Measurements from ENCODE around the gene CACNA1C.

CACNA1C gene

DNA sequence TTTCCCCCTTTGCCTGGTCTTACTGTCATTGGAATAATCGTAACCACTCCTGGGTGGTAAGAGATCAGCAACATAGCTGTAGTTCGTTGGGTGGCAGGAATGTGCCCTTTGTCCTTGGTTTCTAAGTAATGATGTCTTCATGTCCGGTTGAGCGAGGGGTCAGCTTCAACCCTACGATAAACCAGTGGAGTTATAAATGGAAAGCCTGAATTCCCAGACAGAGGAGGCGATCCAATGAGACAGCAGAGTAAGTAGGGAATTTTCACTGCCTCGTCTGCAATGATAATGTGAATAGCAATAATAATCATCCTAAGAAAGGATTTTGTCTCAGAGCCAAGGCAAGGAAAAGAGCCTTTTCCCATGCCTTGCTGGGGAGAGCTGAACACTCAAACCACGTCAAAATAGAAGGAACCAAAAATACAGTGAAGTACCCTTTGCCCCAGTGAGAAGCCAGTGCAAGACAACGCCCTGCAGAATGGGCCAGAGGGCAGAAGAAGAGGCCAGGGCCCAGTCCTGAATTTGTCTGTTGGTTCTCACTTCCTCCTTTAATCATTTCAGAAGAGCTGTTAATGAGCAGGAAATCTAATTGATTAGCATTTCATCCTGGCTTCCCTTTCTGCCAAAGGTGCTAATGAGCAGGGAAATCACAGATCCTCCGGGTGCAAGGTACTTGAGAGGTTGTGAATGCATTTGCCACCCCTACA is 330.7 kb downstream of the CACNA1C start:
- Histone ChIP-seq H3K27me3 (no peaks in the 10 kb centered on the region; a peak in 1 of 22 replicates), H3K9ac (no peak overlapping the region), H3K4me1 (peaks cover 9 to 18% (median 11%) of the 10 kb centered on the region in 10 experiments; a peak in 19 of 20 replicates), H3K9me3 (replicated peaks in 1 of 11) (no peaks in the 10 kb centered on the region), H3K27ac (no peak overlapping the region), H4K20me1 (no peaks in the 10 kb centered on the region), H3K4me2 (0 out of 22 replicates have a peak overlapping the region, but pooled peaks of 1 of the 11 experiments have one; percentile 15), H3K4me3 (no peak overlapping the region), H3K36me3 (no peaks in the 10 kb centered on the region)
- no peak for TF ChIP-seq Cebpa-rat (IDR thresholded peaks at IDR 0.05)

DNA sequence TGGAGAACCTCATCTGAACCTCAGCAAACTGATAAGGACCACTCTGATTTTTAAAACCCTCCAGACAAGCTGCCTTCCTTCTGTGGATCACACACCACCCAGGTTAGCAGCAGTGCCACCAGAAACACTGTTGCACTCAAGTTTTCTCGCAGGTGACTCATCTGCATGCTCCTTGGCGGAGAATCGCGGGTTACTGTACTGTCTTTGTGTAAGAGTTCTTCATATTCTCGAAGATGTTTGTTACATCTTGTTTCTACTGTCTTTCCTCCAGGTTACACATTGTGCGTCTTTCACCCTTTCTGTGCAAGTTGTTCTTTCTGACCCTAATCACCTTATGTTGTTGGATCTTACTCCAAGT is 331.2 kb downstream of the CACNA1C start:
- Histone ChIP-seq H3K27ac (no peak overlapping the region), H3K9ac (no peak overlapping the region)

DNA sequence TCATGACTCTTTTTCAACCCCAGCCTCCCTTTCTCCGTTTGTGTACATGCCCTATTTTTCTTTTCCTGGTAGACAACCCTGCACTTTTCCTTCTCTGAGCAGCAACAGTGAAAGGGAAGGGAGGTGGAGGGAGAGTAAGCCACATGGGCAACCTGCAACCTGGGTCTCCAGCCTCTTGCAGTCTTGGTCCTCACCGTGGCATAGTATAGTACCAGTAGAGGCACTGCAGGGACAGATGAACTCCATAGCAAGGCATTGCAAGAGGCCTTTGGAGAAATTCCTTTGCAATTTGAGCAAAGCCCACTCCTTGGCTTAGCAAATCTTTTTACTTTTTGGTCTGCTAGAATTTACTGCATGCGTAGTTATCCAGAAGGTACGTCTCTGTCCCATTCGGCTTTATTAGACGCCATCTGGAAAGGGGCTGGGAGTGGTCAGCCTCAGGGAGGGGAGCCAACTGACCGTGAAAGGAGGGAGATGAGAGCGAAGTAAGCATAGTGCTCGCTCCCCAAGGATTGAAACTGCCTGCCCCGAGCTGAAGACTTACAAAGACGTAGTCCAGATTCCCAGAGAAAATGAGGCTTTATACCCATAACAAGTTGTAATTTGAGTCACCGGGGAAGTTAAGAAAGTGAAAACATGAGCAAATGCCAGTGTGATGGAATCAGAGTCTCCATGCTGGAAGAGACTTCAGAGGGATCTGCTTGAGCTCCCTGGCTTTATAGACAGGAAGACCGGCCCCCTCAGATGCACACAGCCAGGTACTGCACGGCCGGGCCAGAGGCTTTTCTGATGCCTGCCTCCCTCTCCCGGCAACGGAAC is 332.0 kb downstream of the CACNA1C start:
- no peaks in the 10 kb centered on the region for H3K9me3 ChIP-seq (replicated peaks in 1 of 11)
- no peak overlapping the region for H3K27ac ChIP-seq
- no peaks in the 10 kb centered on the region for H4K20me1 ChIP-seq
- no peaks in the 10 kb centered on the region for H3K36me3 ChIP-seq
- no peak overlapping the region for H3K4me3 ChIP-seq
- no peaks in the 10 kb centered on the region; a peak in 1 of 22 replicates for H3K27me3 ChIP-seq
- H3K4me1 ChIP-seq: peaks cover 0 to 8% (median 0%) of the 10 kb centered on the region in 10 experiments; a peak in 3 of 20 replicates
- no peak for TF ChIP-seq Cebpa-rat (IDR thresholded peaks at IDR 0.05)
- H3K9ac ChIP-seq: no peak overlapping the region
- H3K4me2 ChIP-seq: no peak overlapping the region

More for the DNA sequence above, 331.2 kb downstream of the CACNA1C start:
- no peak overlapping the region for H3K4me3 ChIP-seq
- H3K4me2 ChIP-seq: no peak overlapping the region
- H4K20me1 ChIP-seq: no peaks in the 10 kb centered on the region
- H3K27me3 ChIP-seq: no peaks in the 10 kb centered on the region; a peak in 1 of 22 replicates
- no peaks in the 10 kb centered on the region for H3K36me3 ChIP-seq
- no peak for TF ChIP-seq Cebpa-rat (IDR thresholded peaks at IDR 0.05)
- H3K9me3 ChIP-seq (replicated peaks in 1 of 11): no peaks in the 10 kb centered on the region
- H3K4me1 ChIP-seq: peaks cover 3 to 13% (median 6%) of the 10 kb centered on the region in 10 experiments; a peak in 19 of 20 replicates

GRCh38 chr12:2385529-2385928 is 332.7 kb downstream of the CACNA1C start:
- Histone ChIP-seq H3K27me3 (no peaks in the 10 kb centered on the region; a peak in 1 of 22 replicates), H3K4me2 (no peak overlapping the region), H3K4me3 (no peak overlapping the region), H4K20me1 (no peaks in the 10 kb centered on the region), H3K36me3 (no peaks in the 10 kb centered on the region), H3K9ac (no peak overlapping the region), H3K9me3 (replicated peaks in 1 of 11) (no peaks in the 10 kb centered on the region), H3K27ac (no peak overlapping the region), H3K4me1 (peaks cover 0 to 8% (median 0%) of the 10 kb centered on the region in 10 experiments; a peak in 1 of 20 replicates)
- no peak for TF ChIP-seq Cebpa-rat (IDR thresholded peaks at IDR 0.05)

- no peak for TF ChIP-seq Cebpa-rat (IDR thresholded peaks at IDR 0.05)
- Histone ChIP-seq H3K36me3 (no peaks in the 10 kb centered on the region), H3K27me3 (no peaks in the 10 kb centered on the region; a peak in 1 of 22 replicates), H3K9me3 (replicated peaks in 1 of 11) (no peaks in the 10 kb centered on the region), H4K20me1 (no peaks in the 10 kb centered on the region), H3K4me2 (no peak overlapping the region), H3K9ac (no peak overlapping the region), H3K4me3 (no peak overlapping the region), H3K27ac (no peak overlapping the region), H3K4me1 (peaks cover 0 to 8% (median 0%) of the 10 kb centered on the region in 10 experiments; a peak in 1 of 20 replicates)
Observed at GRCh38 chr12:2386566-2386965, 333.8 kb downstream of the CACNA1C start.

GRCh38 chr12:2387103-2387834 is 334.5 kb downstream of the CACNA1C start:
- TF ChIP-seq Cebpa-rat (IDR thresholded peaks at IDR 0.05): no peak
- H4K20me1 ChIP-seq: no peaks in the 10 kb centered on the region
- no peak overlapping the region for H3K27ac ChIP-seq
- H3K27me3 ChIP-seq: no peaks in the 10 kb centered on the region; a peak in 1 of 22 replicates
- H3K4me3 ChIP-seq: no peak overlapping the region
- no peaks in the 10 kb centered on the region for H3K36me3 ChIP-seq
- peaks cover 0 to 8% (median 0%) of the 10 kb centered on the region in 10 experiments; a peak in 1 of 20 replicates for H3K4me1 ChIP-seq
- H3K4me2 ChIP-seq: no peak overlapping the region
- H3K9me3 ChIP-seq (replicated peaks in 1 of 11): no peaks in the 10 kb centered on the region
- H3K9ac ChIP-seq: no peak overlapping the region

DNA sequence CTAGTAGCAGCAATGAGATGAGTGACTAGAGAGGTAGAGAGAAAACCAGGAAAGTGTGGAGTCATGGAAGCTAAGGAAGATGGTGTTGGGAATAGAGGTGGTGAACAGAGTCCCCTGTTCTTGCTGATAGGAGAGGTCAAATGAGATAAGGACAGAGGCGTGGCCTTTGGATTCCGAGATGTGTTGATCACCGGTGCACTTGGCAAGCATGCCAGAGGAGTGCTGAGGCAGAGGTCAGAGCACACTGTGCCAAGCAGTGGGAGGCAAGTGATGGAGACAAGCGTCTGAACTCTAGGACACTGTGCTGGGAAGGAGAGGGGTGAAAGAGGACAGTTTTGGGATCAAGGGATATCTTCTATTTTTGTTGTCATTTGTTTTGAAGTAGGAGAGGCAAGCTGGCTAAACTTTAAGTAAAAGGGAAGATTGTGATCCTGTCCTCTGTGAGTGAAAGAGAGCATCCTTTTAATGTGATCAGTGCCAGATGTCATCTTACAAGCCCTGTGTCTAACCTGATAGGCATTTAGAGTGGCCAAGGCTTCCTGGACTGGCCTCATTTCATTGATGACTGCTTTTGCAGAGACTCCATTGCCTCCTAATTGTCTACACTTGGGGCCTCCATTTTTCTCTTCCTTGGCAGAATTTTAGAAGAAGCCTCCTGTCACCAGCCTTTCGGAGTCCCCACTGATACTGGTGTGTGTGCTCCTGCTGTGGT is 336.4 kb downstream of the CACNA1C start:
- Histone ChIP-seq H3K4me2 (no peak overlapping the region), H4K20me1 (no peaks in the 10 kb centered on the region), H3K9me3 (replicated peaks in 1 of 11) (no peaks in the 10 kb centered on the region), H3K27me3 (no peaks in the 10 kb centered on the region; a peak in 1 of 22 replicates), H3K27ac (no peak overlapping the region), H3K36me3 (no peaks in the 10 kb centered on the region), H3K4me3 (no peak overlapping the region), H3K9ac (no peak overlapping the region), H3K4me1 (no peaks in the 10 kb centered on the region)
- no peak for TF ChIP-seq Cebpa-rat (IDR thresholded peaks at IDR 0.05)

DNA sequence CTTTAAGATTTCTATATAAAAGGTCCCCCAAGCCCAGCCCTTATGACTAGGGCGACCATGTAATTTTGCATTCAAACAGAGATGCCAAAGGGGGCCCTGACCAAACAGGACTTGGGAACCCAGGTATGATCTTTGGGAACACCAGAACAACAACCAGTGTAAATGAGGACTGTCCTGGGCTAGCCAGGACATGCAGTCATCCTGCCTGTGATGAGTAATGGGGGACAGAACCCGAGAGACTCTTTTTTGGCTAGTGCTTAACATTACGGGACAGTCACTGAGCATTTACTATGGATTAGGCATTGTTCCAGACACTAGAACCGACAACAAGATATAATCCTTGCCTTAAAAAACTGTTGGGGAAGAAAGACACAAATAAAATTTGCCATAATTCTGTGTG is 337.3 kb downstream of the CACNA1C start:
- H3K9ac ChIP-seq: no peak overlapping the region
- no peaks in the 10 kb centered on the region for H3K36me3 ChIP-seq
- H4K20me1 ChIP-seq: no peaks in the 10 kb centered on the region
- H3K27me3 ChIP-seq: no peaks in the 10 kb centered on the region; a peak in 1 of 22 replicates
- H3K27ac ChIP-seq: no peak overlapping the region
- H3K4me2 ChIP-seq: no peak overlapping the region
- H3K9me3 ChIP-seq (replicated peaks in 1 of 11): no peaks in the 10 kb centered on the region
- no peak overlapping the region for H3K4me3 ChIP-seq
- no peak for TF ChIP-seq Cebpa-rat (IDR thresholded peaks at IDR 0.05)
- H3K4me1 ChIP-seq: no peaks in the 10 kb centered on the region
